Measurements from ENCODE around the gene LILRB2. TPM values are rescaled to one million over a fixed set of nuclear protein-coding genes. Genes with fewer than 3 reads are reported as not detected.

LILRB2 gene
- total and polyA plus RNA-seq, 2 donors (not counting 1 experiment from before 2014, with no cell fraction given) = 8.3 to 12.4 TPM

DNA sequence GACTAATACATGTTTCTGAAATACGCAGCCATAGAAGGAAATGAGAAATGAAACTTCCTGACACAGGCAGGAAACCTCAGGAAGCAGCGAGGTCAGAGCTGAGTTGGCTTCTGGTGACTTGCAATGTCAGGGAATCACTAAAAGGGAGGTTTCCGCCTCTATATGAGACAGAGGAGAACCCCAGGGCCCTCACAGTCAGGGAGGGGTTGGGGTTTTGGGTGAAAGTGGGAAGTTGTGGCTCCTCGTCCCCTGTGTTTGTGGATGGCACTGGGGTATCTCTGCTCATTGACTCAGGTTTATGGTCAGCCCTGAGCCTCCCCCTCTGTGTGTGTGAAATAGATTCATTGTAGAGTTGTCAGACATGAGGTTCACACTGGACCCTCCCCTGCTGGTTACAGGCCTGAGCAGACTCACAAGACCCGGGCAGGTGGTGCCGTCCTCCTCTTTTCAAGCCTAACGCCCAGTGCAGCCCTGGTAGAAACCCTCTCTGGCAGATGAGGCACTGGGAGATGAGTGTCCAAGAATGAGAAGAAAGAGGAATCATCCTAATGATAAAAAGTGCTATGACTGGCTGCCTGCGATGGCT is 32.8 kb downstream of the LILRB2 start:
- Histone ChIP-seq H4K20me1 (ENCODE audit: control insufficient read depth, insufficient read depth, low read length, poor library complexity, severe bottlenecking) (no peaks in the 10 kb centered on the region), H3K27ac (ENCODE audit: low read length in 2 of 2) (no peak overlapping the region), H3K36me3 (replicated peaks in 1 of 2; ENCODE audit: control extremely low read depth in 1 of 2, control insufficient read depth in 1 of 2, extremely low read depth in 1 of 2, insufficient read depth in 2 of 2, low read length in 1 of 2) (no peaks in the 10 kb centered on the region), H2AFZ (ENCODE audit: insufficient read depth, low read depth, low read length, poor library complexity, severe bottlenecking) (no peak overlapping the region), H3K9ac (ENCODE audit: low read length) (peak overlapping the region; percentile 21), H3K9me3 (ENCODE audit: control extremely low read depth in 1 of 3, control insufficient read depth in 2 of 3, insufficient read depth in 1 of 3, low read length in 2 of 3) (no peaks in the 10 kb centered on the region), H3K4me2 (replicated peaks; ENCODE audit: low read depth, low read length, poor library complexity, severe bottlenecking) (peak overlapping the region; percentile 30), H3K79me2 (ENCODE audit: control insufficient read depth, insufficient read depth, low read length) (no peaks in the 10 kb centered on the region), H3K4me3 (ENCODE audit: control extremely low read depth in 1 of 5, extremely low read depth in 1 of 5, insufficient read depth in 1 of 5, low read depth in 2 of 5, low read length in 4 of 5) (no peak overlapping the region), H3K4me1 (ENCODE audit: control insufficient read depth in 2 of 2, insufficient read depth in 2 of 2, low read length in 2 of 2) (peaks cover 11 to 13% of the 10 kb centered on the region in 2 donors), H3K27me3 (replicated peaks in 1 of 4; ENCODE audit: control extremely low read depth in 1 of 4, control insufficient read depth in 3 of 4, insufficient read depth in 4 of 4, low read length in 3 of 4) (peaks cover 0 to 33% (median 5%) of the 10 kb centered on the region in 4 experiments)
- ChIA-PET POLR2A (no interaction called here), CTCF (interaction anchor here (0.9 to 1.3 kb wide), 2 partner anchors 16 to 50 kb away, joined by 3 to 4 read pairs; no protein-coding TSS in a partner anchor)
- no peak for DNase-seq
- H3K9me3 Mint-ChIP-seq (ENCODE audit: insufficient read depth) = no peaks in the 10 kb centered on the region
- WGBS (ENCODE audit: insufficient coverage) = 44% methylated on average over 7 of the region's 8 CpGs
- intact Hi-C loops (cut with micrococcal nuclease) = no loop called here
- H3K27me3 Mint-ChIP-seq = peaks cover 31% of the 10 kb centered on the region
- TF ChIP-seq, protein P1, sequence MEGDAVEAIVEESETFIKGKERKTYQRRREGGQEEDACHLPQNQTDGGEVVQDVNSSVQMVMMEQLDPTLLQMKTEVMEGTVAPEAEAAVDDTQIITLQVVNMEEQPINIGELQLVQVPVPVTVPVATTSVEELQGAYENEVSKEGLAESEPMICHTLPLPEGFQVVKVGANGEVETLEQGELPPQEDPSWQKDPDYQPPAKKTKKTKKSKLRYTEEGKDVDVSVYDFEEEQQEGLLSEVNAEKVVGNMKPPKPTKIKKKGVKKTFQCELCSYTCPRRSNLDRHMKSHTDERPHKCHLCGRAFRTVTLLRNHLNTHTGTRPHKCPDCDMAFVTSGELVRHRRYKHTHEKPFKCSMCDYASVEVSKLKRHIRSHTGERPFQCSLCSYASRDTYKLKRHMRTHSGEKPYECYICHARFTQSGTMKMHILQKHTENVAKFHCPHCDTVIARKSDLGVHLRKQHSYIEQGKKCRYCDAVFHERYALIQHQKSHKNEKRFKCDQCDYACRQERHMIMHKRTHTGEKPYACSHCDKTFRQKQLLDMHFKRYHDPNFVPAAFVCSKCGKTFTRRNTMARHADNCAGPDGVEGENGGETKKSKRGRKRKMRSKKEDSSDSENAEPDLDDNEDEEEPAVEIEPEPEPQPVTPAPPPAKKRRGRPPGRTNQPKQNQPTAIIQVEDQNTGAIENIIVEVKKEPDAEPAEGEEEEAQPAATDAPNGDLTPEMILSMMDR (IDR thresholded peaks at IDR 0.05) = no peak
- no peak for TF ChIP-seq EZH2 (IDR thresholded peaks at IDR 0.05; ENCODE audit: borderline replicate concordance, insufficient read depth, low read depth, low read length, poor library complexity, severe bottlenecking)
- H3K4me1 Mint-ChIP-seq = peaks cover 9% of the 10 kb centered on the region
- no peak for ATAC-seq (ENCODE audit: low read depth)
- H3K27ac Mint-ChIP-seq = no peak overlapping the region
- peak overlapping the region; percentile 7 for H3K4me3 Mint-ChIP-seq

DNA sequence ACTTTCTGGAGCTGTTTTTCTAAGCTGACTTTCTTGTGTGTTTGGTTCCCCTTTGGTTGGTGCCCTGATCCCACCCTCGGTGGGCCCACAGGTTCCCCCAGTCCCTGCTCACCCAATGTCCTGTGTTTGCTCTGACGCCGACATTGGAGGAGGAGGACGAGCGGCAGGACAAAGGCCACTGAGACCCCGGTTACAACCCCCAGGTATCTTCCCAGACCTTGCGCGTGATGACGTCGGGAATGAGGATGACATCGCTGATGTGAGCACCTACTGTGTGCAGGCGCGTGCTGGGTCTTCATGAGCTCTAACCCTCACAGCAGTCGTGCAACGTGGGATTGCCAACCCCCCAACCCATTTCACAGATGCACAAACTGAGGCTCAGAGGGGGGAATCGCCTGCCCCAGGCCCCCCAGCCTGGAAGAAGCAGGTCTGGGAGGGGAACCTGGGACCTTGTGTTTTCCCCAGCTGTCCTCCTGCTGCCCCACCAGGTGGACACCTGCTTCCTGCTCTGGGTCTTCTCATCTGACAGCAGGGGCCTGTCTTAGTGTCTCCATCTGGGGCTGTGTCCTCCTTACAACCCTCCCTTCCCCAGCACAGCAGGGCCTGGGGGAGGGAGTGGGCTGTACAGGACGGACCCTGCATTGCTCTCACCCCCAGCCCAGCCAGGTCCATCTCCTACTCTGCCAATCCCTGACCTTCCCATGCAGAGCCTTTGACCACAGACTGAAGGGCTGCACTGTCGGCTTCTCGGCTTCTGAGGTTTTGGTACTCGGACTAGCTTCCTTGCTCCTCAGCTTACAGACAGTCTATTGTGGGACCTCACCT is 33.6 kb downstream of the LILRB2 start:
- ChIA-PET CTCF (interaction anchor here (0.9 to 1.3 kb wide), 2 partner anchors 15 to 51 kb away, joined by 3 to 4 read pairs; no protein-coding TSS in a partner anchor), POLR2A (no interaction called here)
- Histone ChIP-seq H3K4me3 (ENCODE audit: control extremely low read depth in 1 of 5, extremely low read depth in 1 of 5, insufficient read depth in 1 of 5, low read depth in 2 of 5, low read length in 4 of 5) (no peak overlapping the region), H3K4me2 (replicated peaks; ENCODE audit: low read depth, low read length, poor library complexity, severe bottlenecking) (peak overlapping the region; percentile 30), H2AFZ (ENCODE audit: insufficient read depth, low read depth, low read length, poor library complexity, severe bottlenecking) (no peak overlapping the region), H3K27ac (ENCODE audit: low read length in 2 of 2) (no peak overlapping the region), H3K27me3 (replicated peaks in 1 of 4; ENCODE audit: control extremely low read depth in 1 of 4, control insufficient read depth in 3 of 4, insufficient read depth in 4 of 4, low read length in 3 of 4) (peaks cover 0 to 28% (median 5%) of the 10 kb centered on the region in 4 experiments), H4K20me1 (ENCODE audit: control insufficient read depth, insufficient read depth, low read length, poor library complexity, severe bottlenecking) (no peaks in the 10 kb centered on the region), H3K4me1 (ENCODE audit: control insufficient read depth in 2 of 2, insufficient read depth in 2 of 2, low read length in 2 of 2) (peaks cover 11 to 13% of the 10 kb centered on the region in 2 donors), H3K79me2 (ENCODE audit: control insufficient read depth, insufficient read depth, low read length) (no peaks in the 10 kb centered on the region), H3K9me3 (ENCODE audit: control extremely low read depth in 1 of 3, control insufficient read depth in 2 of 3, insufficient read depth in 1 of 3, low read length in 2 of 3) (no peaks in the 10 kb centered on the region), H3K9ac (ENCODE audit: low read length) (peak overlapping the region; percentile 21), H3K36me3 (replicated peaks in 1 of 2; ENCODE audit: control extremely low read depth in 1 of 2, control insufficient read depth in 1 of 2, extremely low read depth in 1 of 2, insufficient read depth in 2 of 2, low read length in 1 of 2) (no peaks in the 10 kb centered on the region)
- no peak for ATAC-seq (ENCODE audit: low read depth)
- no peak for TF ChIP-seq EZH2 (IDR thresholded peaks at IDR 0.05; ENCODE audit: borderline replicate concordance, insufficient read depth, low read depth, low read length, poor library complexity, severe bottlenecking)
- TF ChIP-seq, protein P1 (IDR thresholded peaks at IDR 0.05) = no peak
- intact Hi-C loops (cut with micrococcal nuclease) = no loop called here
- WGBS (ENCODE audit: insufficient coverage) = 76% methylated on average over 19 of the region's 20 CpGs
- no peak overlapping the region for H3K4me3 Mint-ChIP-seq
- H3K4me1 Mint-ChIP-seq = peaks cover 9% of the 10 kb centered on the region
- no peak overlapping the region for H3K27ac Mint-ChIP-seq
- no peak for DNase-seq
- no peaks in the 10 kb centered on the region for H3K9me3 Mint-ChIP-seq (ENCODE audit: insufficient read depth)
- peaks cover 25% of the 10 kb centered on the region for H3K27me3 Mint-ChIP-seq
